Suprapubic skin (tissue), 3 donors: Measurements from ENCODE around the gene KANSL1.

Source experiments
- POLR2AphosphoS5 ChIP-seq, 3 donors: sonication (generic); formaldehyde crosslinking; IDR thresholded peaks; one replicate each; pipeline ENCODE4 v1.6.1; 2017; ENCODE audit warnings: antibody characterized with exemption in 3 of 3
- TF ChIP-seq, protein P1 (sequence below), 2 donors: fragments of 200-600 bp in 1 of 2; fragments of 450-650 bp in 1 of 2; sonication (generic) in 1 of 2; IDR thresholded peaks; one replicate each; pipeline ENCODE4 v1.5.1; 2016 to 2019; ENCODE audit warnings: antibody characterized with exemption in 2 of 2, mild to moderate bottlenecking in 1 of 2, moderate library complexity in 1 of 2

DNA sequence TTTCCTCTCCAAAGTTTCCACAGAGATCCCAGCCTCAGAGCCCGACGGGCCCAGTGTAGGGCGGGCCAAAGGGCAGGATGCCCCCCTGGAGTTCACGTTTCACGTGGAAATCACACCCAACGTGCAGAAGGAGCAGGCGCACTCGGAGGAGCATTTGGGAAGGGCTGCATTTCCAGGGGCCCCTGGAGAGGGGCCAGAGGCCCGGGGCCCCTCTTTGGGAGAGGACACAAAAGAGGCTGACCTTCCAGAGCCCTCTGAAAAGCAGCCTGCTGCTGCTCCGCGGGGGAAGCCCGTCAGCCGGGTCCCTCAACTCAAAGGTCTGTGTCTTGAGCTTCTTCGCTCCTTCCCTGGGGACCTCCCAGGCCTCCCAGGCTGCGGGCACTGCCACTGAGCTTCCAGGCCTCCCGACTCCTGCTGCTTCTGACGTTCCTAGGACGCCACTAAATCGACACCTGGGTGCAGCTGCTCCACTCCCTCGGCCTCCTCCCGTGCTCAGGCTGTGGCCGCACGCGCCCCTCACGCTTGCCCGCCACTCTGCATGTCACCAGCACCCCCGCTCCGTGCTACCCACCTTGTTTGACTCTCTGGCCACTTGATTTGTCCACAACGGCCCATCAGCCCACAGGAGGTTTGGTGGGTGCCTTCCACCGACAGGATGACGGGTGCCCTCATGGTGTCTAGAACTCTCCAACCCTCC lies 209.5 kb downstream of the KANSL1 start:
- TF ChIP-seq, protein P1, sequence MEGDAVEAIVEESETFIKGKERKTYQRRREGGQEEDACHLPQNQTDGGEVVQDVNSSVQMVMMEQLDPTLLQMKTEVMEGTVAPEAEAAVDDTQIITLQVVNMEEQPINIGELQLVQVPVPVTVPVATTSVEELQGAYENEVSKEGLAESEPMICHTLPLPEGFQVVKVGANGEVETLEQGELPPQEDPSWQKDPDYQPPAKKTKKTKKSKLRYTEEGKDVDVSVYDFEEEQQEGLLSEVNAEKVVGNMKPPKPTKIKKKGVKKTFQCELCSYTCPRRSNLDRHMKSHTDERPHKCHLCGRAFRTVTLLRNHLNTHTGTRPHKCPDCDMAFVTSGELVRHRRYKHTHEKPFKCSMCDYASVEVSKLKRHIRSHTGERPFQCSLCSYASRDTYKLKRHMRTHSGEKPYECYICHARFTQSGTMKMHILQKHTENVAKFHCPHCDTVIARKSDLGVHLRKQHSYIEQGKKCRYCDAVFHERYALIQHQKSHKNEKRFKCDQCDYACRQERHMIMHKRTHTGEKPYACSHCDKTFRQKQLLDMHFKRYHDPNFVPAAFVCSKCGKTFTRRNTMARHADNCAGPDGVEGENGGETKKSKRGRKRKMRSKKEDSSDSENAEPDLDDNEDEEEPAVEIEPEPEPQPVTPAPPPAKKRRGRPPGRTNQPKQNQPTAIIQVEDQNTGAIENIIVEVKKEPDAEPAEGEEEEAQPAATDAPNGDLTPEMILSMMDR (IDR thresholded peaks at IDR 0.05): no peak
- TF ChIP-seq POLR2AphosphoS5 (IDR thresholded peaks at IDR 0.05): no peak
